Measurements from ENCODE around the gene SNX27. TPM values are rescaled to one million over a fixed set of nuclear protein-coding genes. Genes with fewer than 3 reads are reported as not detected.

SNX27 gene
- polyA plus RNA-seq, 3 donors: 40.1 to 57.1 (median 47.6) TPM

DNA sequence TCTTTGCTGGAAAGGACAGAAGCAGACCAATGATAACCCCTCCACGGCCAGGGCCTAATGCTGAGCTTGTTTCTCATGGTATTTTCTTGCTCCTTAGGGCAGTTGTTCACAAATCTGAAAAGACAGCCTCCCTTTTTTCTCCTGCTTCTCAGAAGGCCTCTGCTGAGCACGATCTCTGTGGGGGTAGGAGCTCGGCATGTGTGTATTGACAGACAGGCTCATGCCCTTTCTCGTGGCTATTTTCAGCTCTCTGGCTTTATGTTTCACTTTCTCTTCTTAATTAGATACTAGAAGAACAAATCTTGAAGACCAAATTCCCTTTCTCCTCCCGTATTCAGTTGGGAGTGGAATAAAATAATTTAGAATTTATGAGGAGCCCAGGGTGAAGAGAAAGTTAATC is 108.7 kb downstream of the SNX27 start:
- intact Hi-C loops (cut with micrococcal nuclease): no loop called here
- DNase-seq: no peak

DNA sequence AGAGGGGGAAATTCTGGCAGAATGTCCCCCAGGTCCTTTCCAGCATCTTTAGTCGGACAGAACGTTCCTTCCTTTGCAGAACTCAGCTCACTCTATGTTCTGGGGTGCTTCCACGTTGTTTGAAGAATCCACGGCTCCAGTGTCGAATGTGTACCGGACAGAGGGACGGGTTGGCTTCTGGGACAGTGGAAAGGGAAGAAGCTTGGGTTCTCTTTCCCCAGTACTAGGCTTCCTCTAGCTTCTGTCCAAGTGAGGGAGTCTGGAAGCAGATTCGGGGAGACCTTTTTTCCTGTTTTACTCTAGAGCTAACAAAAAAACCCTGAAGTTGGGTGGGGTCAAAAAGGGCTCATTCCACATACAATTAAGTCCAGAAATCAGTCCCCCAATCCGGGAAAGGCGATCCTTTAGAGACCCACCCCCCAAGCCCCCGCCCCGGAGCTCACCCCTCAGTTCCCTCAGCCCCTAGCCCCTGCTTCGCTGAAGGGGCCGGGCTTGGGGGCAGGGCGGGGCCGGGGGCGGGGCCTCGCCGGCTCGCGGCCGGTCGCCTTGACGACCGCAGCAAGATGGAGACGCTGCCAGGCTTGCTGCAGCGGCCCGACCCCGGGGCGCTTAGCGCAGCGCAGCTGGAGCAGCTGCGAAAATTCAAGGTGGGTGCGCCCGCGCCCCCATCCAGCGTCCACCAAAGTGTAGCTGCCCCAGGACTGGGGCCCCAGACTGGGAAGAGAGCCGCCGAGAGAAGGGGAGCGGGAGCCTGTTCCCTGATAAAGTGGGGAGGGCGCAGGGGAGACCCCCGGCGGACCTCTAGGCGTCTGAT is 109.3 kb downstream of the SNX27 start, which contains the start of gene RIIAD1:
TSS of gene RIIAD1 (plus strand) at position 549 of the 814 bp plus-strand sequence. CDS start at position 564, 15 bp downstream.
- peak in 2 of 3 donors; percentile 19 to 23 for DNase-seq
- Histone ChIP-seq H3K4me3 (replicated peaks in 1 of 3; ENCODE audit: low read depth in 2 of 3, low read length in 3 of 3) (peak within 1 kb of the TSS; percentile 45 to 81 (median 80)), H2AFZ (ENCODE audit: insufficient read depth, low read depth, low read length, poor library complexity, severe bottlenecking) (peak within 1 kb of the TSS; percentile 75), H3K4me1 (ENCODE audit: control insufficient read depth in 1 of 2, insufficient read depth in 2 of 2, low read length in 2 of 2) (peaks cover 18 to 22% of the 10 kb centered on the region in 2 donors), H3K4me2 (replicated peaks; ENCODE audit: extremely low read depth, low read length, poor library complexity, severe bottlenecking) (peak within 1 kb of the TSS; percentile 96), H3K79me2 (ENCODE audit: insufficient read depth, low read length) (no peaks in the 10 kb centered on the region), H3K27ac (ENCODE audit: low read depth in 1 of 2, low read length in 2 of 2) (no peak within 1 kb of the TSS), H3K27me3 (ENCODE audit: control insufficient read depth in 2 of 2, insufficient read depth in 2 of 2, low read length in 2 of 2) (peaks cover 52 to 72% of the 10 kb centered on the region in 2 donors), H3K9me3 (replicated peaks in 1 of 2; ENCODE audit: control insufficient read depth in 1 of 2, insufficient read depth in 1 of 2, low read length in 2 of 2) (no peaks in the 10 kb centered on the region), H4K20me1 (ENCODE audit: insufficient read depth, low read length) (no peaks in the 10 kb centered on the region), H3K36me3 (replicated peaks in 1 of 2; ENCODE audit: control insufficient read depth in 1 of 2, insufficient read depth in 2 of 2, low read length in 2 of 2) (no peaks in the 10 kb centered on the region), H3K9ac (ENCODE audit: insufficient read depth, low read length, poor library complexity, severe bottlenecking) (peak within 1 kb of the TSS; percentile 40)
- Mint-ChIP-seq H3K27ac (peak within 1 kb of the TSS; percentile 6 to 78 (median 53)), H3K4me1 (peaks cover 30% of the 10 kb centered on the region), H3K27me3 (ENCODE audit: low read depth in 3 of 3) (peaks cover 76 to 87% (median 85%) of the 10 kb centered on the region in 3 donors), H3K4me3 (peak within 1 kb of the TSS; percentile 84 to 94), H3K9me3 (peaks cover 0 to 14% (median 4%) of the 10 kb centered on the region in 7 donors), H3K36me3 (peaks cover 4 to 6% of the 10 kb centered on the region in 2 donors)
- under 1% methylated on average over 32 of the region's 44 CpGs for WGBS (ENCODE audit: insufficient coverage)
- TF ChIP-seq, protein P1, sequence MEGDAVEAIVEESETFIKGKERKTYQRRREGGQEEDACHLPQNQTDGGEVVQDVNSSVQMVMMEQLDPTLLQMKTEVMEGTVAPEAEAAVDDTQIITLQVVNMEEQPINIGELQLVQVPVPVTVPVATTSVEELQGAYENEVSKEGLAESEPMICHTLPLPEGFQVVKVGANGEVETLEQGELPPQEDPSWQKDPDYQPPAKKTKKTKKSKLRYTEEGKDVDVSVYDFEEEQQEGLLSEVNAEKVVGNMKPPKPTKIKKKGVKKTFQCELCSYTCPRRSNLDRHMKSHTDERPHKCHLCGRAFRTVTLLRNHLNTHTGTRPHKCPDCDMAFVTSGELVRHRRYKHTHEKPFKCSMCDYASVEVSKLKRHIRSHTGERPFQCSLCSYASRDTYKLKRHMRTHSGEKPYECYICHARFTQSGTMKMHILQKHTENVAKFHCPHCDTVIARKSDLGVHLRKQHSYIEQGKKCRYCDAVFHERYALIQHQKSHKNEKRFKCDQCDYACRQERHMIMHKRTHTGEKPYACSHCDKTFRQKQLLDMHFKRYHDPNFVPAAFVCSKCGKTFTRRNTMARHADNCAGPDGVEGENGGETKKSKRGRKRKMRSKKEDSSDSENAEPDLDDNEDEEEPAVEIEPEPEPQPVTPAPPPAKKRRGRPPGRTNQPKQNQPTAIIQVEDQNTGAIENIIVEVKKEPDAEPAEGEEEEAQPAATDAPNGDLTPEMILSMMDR (IDR thresholded peaks at IDR 0.05): no peak
- intact Hi-C loops (cut with micrococcal nuclease): no loop called here

More for the DNA sequence above, 108.7 kb downstream of the SNX27 start:
- Histone ChIP-seq H3K79me2 (ENCODE audit: insufficient read depth, low read length) (no peaks in the 10 kb centered on the region), H3K4me1 (ENCODE audit: control insufficient read depth in 1 of 2, insufficient read depth in 2 of 2, low read length in 2 of 2) (peaks cover 18 to 22% of the 10 kb centered on the region in 2 donors), H3K9ac (ENCODE audit: insufficient read depth, low read length, poor library complexity, severe bottlenecking) (peak overlapping the region; percentile 40), H4K20me1 (ENCODE audit: insufficient read depth, low read length) (no peaks in the 10 kb centered on the region), H3K4me3 (replicated peaks in 1 of 3; ENCODE audit: low read depth in 2 of 3, low read length in 3 of 3) (peak overlapping the region; percentile 45 to 81 (median 80)), H3K36me3 (replicated peaks in 1 of 2; ENCODE audit: control insufficient read depth in 1 of 2, insufficient read depth in 2 of 2, low read length in 2 of 2) (no peaks in the 10 kb centered on the region), H3K27me3 (ENCODE audit: control insufficient read depth in 2 of 2, insufficient read depth in 2 of 2, low read length in 2 of 2) (peaks cover 57 to 78% of the 10 kb centered on the region in 2 donors), H3K9me3 (replicated peaks in 1 of 2; ENCODE audit: control insufficient read depth in 1 of 2, insufficient read depth in 1 of 2, low read length in 2 of 2) (no peaks in the 10 kb centered on the region), H3K27ac (ENCODE audit: low read depth in 1 of 2, low read length in 2 of 2) (no peak overlapping the region), H3K4me2 (replicated peaks; ENCODE audit: extremely low read depth, low read length, poor library complexity, severe bottlenecking) (peak overlapping the region; percentile 96), H2AFZ (ENCODE audit: insufficient read depth, low read depth, low read length, poor library complexity, severe bottlenecking) (peak overlapping the region; percentile 75)
- WGBS (ENCODE audit: insufficient coverage): no CpG with 5 or more reads among the region's 5 CpGs
- peaks cover 30% of the 10 kb centered on the region for H3K4me1 Mint-ChIP-seq
- H3K36me3 Mint-ChIP-seq: peaks cover 4 to 6% of the 10 kb centered on the region in 2 donors
- H3K4me3 Mint-ChIP-seq: peak overlapping the region; percentile 84 to 94
- TF ChIP-seq, protein P1 (IDR thresholded peaks at IDR 0.05): no peak
- peaks cover 0 to 14% (median 4%) of the 10 kb centered on the region in 7 donors for H3K9me3 Mint-ChIP-seq
- peaks cover 77 to 89% (median 88%) of the 10 kb centered on the region in 3 donors for H3K27me3 Mint-ChIP-seq (ENCODE audit: low read depth in 3 of 3)
- peak overlapping the region in 6 of 7 donors; percentile 23 to 78 (median 58) for H3K27ac Mint-ChIP-seq
